ENCODE measurements around the gene RAB3GAP1.
"Not testable (repeated sequence)": the region's sequence is repeated elsewhere in the genome, so short reads cannot be mapped to it uniquely, and the experiment has no call there.

The RAB3GAP1 gene

DNA sequence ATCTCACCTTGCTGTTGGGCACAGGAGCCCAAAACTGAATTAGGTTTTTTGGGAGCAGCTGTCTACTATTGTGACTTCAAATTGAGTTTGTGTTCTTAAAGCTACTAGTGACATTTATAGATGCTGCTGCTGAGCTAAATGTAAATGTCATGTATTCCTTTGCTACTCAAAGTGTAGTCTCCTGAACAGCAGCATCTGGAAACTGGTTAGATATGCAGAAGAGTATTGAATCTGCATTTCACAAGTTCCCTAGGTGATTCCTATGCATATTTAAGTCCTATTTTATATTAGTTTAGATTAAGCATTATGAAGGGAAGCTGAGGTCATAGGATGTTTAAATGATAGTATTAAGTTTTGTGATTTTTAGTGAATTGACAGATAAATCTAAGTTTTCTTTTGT, 67.5 kb downstream of the RAB3GAP1 start:
- DNase-seq, result no peak

DNA sequence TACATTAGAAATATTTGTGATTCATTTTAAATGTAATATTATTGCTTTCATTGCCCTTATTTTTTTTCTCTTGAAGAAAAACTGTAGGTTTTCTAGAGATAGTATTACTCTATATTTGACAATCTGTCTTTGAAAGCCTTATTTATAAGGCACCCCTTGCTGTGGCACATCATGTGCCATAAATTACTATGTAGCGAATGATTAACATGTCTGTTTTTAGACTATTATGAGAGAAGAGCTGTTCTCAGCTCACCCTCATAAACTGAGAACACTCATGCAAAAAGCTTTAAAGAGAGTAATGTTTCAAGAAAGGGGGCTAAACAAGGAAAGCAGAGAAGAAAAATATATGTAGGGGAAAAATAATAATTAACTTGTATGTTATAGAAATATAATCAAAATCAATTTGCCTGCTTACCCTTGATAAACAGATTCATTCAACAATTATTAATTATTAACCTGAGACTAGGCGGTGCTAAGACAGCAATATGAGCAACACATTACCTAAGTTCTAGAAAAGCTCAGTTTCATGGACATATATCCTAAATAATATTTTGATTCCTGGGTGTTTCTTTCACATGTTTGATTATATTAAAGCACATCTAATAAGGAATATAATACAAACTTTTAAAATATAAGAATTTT, 69.0 kb downstream of the RAB3GAP1 start:
- DNase-seq, result no peak

DNA sequence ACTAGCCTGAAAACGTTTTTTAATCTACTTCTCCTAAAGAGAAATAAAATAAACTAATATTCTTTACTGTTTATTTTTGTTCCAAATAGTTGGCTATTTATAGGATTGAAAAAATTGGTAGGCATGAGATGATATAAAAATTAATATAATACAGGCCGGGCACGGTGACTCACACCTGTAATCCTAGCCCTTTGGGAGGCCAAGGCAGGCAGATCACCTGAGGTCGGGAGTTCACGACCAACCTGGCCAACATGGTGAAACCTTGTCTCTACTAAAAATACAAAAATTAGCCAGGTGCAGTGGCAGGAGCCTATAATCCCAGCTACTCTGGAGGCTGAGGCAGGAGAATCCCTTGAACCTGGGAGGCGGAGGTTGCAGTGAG, 69.6 kb downstream of the RAB3GAP1 start:
- DNase-seq, result not testable (repeated sequence)

DNA sequence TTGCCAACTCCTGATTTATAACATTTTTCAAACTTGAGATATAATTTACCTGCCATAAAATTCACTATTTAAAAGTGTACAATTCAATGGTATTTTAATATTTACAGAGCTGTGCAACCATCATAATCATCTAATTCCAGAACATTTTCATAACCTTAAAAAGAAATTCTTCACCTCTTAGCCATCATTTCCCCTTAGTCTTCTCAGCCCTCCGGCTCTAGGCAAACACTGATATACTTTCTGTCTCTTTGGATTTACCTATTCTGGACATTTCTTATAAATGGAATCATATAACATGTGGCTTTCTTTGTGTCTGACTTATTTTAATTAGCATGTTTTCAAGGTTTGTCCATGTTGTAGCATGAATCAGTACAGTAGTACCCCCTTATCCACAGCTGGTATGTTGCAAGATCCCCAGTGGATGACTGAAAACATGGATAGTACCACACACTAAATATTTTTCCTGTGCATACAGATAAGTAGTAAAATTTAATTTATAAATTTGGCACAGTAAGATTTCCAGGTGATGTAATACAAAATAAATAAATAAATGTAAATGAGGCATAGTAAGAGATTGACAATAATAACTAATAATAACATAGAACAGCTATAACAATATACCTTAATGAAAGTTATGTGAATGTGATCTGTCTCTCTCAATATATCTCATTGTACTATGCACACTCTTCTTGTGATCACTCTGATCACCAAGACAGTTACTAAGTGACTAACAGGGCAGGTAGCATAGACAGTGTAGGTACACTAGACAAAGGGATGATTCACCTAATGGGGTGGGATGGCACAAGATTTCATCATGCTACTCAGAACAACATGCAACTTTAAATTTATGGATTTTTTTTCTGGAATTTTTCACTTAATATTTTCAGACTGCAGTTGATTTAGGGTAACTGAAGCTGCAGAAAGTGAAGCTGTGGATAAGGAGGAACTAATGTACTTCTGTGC, 73.1 kb downstream of the RAB3GAP1 start:
- DNase-seq, result no peak

DNA sequence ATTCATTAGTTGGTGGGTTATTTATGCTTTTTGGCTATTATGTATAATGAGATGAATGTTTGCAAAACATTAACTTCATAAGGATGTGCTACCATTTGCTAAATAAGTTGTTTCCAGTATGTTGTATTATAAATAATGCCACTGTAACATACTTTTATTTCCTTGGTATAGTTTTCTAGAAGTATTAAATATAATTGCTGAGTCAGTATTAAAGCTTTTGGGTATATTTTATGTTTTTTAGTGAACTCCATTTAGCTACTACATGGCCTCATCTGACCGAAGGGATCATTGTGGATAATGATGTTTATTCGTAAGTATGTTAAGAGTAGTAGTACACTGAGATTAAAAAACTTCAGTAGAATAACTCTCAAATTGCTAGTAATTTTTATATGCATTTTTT, 73.8 kb downstream of the RAB3GAP1 start:
- DNase-seq, result no peak

DNA sequence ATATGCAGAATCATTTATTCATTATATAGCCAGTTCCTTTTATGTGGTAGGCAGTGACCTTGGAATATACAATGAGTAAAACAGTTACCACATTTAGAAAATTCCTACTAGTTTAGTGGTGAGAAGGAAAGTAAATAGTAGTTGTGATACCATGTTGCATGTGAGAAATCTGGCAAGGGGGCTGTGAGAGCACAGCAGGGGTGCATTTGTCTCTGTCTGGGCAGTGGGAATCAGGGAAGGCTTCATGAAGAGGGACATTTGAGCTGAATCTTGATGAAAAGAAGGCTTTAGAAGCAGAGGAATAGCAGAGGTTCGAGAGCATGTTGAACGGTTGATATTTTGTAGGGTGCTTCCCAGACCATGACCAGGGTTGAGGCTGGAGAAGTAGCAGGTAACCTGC, 78.7 kb downstream of the RAB3GAP1 start:
- no peak for DNase-seq

DNA sequence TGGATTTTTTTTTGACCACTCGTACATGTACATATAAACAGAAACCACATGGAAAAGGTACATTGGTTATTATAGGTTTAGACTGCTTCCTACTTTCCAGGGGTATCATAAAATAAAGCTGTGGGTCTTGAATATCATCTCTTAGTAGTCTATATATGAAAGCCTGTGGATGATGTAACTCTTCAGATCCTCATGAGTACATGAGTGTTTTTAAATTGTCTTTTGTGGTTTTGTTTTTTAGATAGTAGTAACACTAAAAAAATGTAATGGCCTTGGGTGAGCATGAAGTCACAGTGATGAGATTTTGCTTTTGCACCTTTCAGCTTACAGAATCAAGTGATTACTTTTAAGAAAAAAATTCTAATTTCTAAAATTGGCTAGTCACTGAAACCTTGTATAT, 80.2 kb downstream of the RAB3GAP1 start:
- no peak for DNase-seq

DNA sequence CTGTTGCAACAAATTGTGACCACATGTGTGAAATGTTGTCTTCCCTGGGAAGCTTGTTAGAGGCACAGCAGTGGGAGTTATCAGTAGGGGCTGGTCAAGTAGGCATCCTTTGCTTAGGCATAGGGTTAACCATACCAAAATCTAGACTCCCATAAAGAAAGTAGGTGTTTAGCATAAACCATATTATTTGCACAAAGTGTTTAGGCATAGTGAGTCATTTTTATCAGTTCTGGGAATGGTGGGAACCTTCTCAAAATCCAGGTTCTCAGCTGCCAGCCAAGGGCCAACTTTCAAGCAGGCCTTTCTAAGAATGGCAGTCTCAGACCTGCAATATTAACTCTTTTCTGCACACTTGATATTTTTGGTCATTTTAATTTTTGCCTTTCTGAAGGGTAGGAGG, 88.5 kb downstream of the RAB3GAP1 start:
- DNase-seq, result no peak

DNA sequence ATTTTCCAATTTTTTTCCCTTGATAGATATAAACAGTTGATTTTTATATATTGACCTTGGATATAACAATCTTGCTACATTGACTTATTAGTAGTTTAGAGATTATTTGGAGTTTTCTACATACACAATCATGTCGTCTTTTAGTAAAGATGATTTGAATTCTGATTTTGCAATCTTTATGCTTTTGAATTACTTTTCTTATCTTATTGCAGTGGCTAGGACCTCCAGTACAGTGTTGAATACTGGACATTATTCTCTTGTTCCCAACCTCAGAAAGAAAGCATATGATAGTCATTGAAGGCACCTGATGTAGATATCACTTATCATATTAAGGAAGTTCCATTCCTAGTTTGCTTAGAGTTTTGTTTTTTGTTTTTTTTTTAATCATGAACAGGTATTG, 90.2 kb downstream of the RAB3GAP1 start:
- DNase-seq, result no peak

DNA sequence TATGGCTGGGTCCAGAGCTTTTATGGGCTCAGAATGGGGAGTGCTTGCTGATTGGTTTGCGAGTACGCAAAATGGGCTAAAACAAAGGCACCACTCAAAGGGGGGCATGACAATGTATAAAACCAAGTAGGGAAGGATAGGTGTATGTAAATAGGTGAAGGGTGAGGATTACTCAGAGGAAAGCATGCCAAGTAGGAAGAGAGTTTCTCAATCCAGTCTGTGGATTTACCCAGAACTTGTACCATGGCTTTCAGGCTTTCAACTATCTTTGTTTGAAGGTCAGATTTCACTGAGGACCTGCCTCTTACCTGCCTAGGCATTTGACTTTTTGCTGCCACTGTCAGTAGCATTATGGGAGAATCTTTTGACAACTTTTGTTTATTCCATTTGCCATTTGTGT, 92.3 kb downstream of the RAB3GAP1 start:
- no peak for DNase-seq

DNA sequence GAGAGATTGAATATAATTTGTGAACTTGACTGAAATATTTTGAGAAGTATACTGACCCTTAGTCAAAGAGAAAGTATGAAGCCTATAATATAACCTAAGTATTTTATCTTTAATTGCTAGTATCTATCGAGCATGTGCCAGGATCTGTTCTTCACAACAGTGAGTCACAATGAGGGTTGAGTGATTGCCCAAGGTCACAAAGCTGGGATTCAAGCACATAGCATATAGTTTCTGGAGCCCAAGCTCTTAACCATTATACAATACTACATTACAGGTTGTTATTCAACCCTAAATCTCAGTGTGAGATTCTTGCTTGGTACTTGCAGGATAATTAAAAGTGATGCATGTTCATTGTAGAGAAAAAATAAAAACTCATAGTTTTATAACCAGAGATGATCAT, 97.2 kb downstream of the RAB3GAP1 start:
- no peak for DNase-seq

DNA sequence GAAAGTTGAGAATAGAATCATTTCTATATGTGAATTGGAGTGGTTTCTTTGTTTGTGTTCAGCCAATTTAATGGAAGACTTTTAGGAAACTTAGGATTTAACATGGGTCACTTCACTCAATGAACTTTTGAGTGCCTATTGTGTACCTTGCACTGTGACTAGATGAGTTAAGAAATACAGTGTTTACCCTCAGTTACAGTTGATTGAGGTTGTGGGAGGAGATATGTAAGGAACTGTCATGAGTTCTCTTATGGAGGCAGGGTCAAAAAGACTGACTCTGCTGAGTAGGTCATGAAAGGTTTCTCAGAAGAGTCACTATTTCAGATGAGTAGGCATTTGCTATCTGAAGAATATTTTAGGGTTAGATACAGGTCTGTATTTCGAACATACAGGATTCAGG, 98.6 kb downstream of the RAB3GAP1 start:
- no peak for DNase-seq

DNA sequence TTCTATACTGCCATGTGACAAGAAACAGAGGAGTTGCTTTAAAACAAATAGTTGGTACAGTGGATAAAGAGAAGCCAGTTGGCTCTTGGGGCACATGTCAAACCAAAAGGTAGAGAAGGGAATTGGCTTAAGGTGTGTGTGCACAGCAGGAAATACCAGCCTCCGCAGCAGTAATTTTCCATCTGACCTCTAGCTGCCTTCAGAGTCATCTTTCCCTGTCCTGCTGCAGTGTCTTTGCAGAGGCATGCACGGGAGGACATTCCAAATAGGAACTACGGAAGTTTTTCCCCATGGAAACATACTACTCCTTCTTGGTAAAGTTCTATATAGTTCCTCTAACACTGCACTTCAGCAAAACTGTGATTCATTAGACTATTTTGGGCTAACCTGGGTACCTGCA, 99.5 kb downstream of the RAB3GAP1 start:
- DNase-seq, result no peak

DNA sequence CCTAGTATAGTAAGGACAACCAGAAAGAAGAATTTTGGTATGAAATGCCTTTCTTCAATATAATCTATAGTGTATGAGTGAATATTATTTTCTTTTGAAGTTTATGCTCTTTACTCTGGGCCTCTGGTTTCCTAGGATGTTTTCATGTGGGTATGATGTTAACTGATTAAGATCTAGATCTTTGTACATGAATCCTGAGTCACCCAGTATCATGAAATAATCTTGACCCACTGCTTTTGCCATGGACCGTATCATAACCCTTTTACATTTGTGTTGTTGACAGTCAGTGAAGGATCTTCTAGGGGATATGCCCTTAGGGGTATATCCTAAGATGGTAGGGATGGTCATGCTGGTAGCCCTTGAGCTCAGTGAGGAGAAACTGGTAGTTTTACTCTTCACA, 100.3 kb downstream of the RAB3GAP1 start:
- no peak for DNase-seq

DNA sequence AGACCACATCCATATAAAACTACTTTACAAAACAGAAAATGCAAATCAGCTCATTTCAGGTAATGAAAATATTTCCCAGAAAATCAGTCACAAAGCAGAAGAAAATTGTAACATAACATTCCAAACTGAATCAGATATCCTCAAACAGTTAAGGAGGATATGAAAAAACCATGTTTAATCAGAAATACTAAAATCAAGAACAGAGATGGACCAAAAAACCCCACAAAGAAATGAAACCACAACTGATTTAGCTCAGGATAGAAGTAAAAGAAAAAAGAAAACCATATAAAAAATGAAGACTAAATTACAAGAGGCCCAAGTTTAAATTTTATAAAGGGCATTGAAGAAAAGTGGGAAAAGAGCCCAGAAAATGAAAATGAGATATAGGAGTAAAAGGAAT, 102.9 kb downstream of the RAB3GAP1 start:
- DNase-seq, result no peak

DNA sequence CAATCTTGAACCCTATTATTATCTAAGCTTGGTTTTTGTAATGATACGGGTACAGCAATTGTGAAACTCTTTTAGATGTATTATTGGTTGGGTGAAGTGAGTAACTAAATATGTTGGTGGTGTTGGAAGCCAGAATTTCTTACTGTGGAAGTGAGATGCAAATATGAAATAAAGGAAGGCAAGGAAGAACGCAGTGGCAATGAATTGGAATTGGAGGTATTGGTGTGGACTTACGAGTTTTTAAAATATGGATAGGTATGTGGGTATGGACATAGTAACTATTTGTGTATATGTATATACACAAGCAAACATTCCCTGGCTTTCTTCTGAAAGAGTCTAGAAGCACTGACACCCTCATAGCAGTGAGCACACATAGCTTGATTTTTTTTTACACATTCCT, 105.8 kb downstream of the RAB3GAP1 start:
- DNase-seq, result no peak

DNA sequence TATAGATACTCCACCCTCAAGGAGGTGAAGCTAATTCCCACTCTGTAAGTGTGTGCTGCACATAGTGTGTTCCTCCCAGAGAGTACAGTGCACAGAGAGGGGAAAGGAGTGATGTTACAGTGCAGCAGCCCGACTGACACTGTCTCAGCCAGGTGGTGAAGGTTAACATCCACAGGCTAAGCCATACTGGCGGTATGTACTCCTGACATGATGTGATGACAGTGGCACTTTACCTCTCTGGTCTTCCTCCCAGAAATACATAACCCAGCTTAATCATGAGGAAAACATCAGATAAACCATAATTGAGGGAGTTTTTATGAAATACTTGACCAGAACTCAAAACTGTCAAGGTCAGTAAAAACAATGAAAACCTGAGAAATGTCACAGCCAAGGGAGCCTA, 107.1 kb downstream of the RAB3GAP1 start:
- DNase-seq, result no peak

DNA sequence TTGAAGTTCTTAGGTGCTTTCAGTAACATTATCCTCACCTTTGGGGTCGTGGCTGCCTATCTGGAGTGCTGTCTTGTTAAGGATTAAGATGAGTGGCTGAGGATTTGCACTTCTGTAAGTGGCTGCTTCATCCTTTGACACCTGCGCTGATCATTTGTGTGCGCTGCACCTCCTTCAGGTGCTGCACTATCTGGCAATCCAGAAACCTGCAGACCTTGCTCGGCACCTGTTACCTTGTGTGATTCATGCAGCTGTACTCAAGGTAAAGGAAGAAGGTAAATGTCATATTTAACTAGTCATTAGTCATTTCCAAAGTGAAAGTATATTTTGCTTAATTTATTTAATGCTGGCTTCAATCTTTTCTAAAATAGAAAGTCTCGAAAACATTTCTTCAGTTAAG, 110.3 kb downstream of the RAB3GAP1 start:
- no peak for DNase-seq

DNA sequence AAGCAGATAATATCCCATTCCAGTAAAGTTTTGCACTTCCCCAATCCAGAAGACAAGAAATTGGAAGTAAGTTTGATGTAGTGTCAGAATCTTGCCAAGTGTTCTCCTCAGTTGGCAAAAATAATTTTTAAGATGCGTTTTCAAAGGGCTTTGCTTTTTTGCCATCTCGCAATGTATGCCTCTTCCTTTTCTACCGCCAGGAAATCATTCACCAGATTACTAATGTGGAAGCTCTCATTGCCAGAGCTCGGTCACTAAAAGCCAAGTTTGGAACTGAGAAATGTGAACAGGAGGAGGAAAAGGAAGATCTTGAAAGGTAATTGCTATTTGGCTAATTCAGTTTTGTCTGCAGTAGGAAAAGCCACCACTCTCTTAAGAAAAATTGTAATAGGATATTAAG, 110.7 kb downstream of the RAB3GAP1 start:
- no peak for DNase-seq

DNA sequence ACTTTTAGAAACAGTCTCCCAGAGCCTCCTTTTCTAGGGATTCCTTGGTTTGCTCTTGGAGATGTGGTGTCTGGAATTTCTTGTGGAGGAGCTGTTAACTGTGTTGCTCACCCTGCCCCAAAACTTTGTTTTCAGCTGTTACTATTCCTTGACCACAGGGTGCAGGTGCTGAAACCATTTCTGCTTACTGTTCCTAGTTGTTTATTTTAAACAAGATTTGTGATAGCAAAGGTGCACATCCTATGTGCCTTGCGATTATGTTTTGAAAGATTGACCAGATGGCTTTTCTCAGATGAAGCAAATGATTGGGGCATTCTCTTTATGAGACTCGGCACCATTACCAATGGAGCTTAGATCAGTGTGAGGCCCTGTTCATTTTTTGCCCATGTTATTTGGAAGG, 111.2 kb downstream of the RAB3GAP1 start:
- no peak for DNase-seq

DNA sequence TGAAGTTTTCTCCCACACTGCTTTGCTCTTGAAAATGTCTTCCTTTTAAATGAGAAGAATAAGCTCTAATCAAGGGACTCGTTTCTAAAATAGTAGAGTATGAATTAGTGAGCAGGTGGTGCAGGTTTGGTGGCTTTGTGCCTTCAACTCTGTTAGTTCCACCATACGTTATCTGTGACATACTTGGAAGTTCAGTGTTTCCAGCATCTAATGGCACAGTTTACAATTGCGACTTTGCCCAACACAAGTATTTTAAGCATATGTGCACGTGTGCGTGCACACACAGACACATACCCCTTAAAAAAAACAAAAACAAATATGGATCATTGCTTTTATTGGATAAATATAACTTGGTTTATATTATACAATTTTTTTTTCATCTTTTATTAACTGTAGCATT, 111.8 kb downstream of the RAB3GAP1 start:
- DNase-seq, result no peak

DNA sequence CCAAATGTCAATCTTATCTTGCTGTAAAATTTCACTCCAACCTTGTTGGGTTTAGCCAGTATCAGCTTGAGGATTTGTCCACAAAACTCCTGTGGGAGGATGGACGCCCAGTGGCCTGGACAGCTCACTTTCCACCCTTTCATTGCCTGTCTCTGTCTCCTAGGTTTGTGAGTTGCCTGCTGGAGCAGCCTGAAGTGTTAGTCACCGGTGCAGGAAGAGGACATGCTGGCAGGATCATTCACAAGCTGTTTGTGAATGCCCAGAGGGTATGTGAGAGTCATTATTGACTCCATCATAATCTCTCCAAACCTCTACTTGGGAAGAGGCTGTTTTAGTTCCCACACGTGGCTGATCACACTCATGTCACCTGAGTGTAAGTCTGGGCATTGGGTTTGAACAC, 112.3 kb downstream of the RAB3GAP1 start:
- no peak for DNase-seq

DNA sequence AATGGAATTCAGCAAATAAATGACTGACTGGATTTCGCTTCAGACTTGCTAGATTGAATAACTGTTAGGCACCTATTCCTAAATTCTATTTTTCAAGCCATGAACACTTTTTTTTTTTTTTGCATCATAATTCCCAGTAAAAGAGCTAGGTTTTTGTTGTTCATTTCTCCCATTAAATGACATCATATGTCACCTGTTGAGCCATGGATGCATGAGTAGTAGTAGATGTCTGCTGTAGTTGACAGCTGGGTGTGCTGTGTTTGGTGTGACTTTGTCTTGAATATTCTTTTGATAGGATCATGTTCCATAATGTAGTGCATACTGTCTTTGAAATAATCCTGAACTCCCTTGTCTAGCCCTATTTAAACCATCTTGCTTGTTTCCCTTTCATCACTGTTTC, 115.2 kb downstream of the RAB3GAP1 start:
- DNase-seq, result no peak

DNA sequence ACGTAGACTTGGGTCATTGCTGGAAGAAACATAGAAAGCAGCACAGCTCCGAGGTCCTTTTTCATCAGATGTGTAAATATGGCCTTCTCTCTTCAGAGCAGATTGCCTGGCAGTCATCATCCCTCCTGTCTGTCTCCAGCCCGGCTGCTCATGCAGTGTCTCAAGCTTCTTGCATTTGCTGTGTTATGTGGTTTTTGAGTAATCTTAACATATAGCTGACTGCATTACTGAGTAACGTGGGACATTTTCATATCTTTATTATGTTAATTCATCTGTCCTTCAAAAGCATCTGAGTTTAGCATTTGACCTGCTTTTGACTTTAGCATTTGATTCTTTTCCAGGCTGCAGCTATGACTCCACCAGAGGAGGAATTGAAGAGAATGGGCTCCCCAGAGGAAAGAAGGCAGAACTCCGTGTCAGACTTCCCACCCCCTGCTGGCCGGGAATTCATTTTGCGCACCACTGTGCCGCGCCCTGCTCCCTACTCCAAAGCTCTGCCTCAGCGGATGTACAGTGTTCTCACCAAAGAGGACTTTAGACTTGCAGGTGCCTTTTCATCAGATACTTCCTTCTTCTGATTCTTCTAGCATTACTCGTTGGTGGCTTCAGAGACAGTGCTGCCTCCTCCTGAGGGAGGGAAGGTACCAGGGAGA, 116.2 kb downstream of the RAB3GAP1 start:
- no peak for DNase-seq

Measured in activated CD4-positive, CD25-positive, alpha-beta regulatory T cell (primary cell).